ENCODE data around the gene NUTM1. TPM values are rescaled to one million over a fixed set of nuclear protein-coding genes. Genes with fewer than 3 reads are reported as not detected.

NUTM1 gene
- total RNA-seq (not detected), polyA plus RNA-seq (under 1 TPM in 1 of 3 donors, not detected in 2; 0.03 TPM)
- long read RNA-seq, donor 1, result 0 reads
- long read RNA-seq, donor 2, result 0 reads

- H3K9me3 ChIP-seq, result no peaks in the 10 kb centered on the region
- H3K27ac ChIP-seq, result peak within 1 kb of the TSS; percentile 79 to 96 (median 94)
- no peaks in the 10 kb centered on the region for H3K27me3 ChIP-seq (replicated peaks in 1 of 7)
- TF ChIP-seq POLR2AphosphoS5 (IDR thresholded peaks at IDR 0.05) (peak; percentile 63 to 97 (median 93)), POLR2A (IDR thresholded peaks at IDR 0.05) (peak; percentile 22 to 66 (median 32)), CTCF (IDR thresholded peaks at IDR 0.05 in 8 of 11, conservative IDR thresholded peaks at IDR 0.05 in 3 of 11) (peak; percentile 84 to 98 (median 93))
- intact Hi-C loops (cut with DNase I; ENCODE audit: low total_unique reads), result loop anchor here (10.0 kb wide), 1 partner anchor 242 kb away; the partner anchor contains the start of gene GOLGA8B
- H3K4me3 ChIP-seq, result peak within 1 kb of the TSS; percentile 65 to 87 (median 75)
- DNase-seq, result peak; percentile 97
- peaks cover 0 to 34% (median 8%) of the 10 kb centered on the region in 6 donors for H3K36me3 ChIP-seq
- H3K4me1 ChIP-seq, result peaks cover 6 to 49% (median 43%) of the 10 kb centered on the region in 6 donors
- WGBS, 5 donors, result 2 to 4% (median 2%) methylated on average over 38 of the region's 38 CpGs
Observed at GRCh38 chr15:34342737-34343575, at the start of gene NUTM1, which contains the start of gene NOP10. Gene NUTM1, plus strand, starts transcription at chr15:34343315. Its CDS starts 382 bp downstream, at chr15:34343697. Gene NOP10, minus strand, starts transcription at chr15:34343136. Its CDS starts 63 bp downstream, at chr15:34343073.

- no peaks in the 10 kb centered on the region for H3K9me3 ChIP-seq
- peaks cover 0 to 23% (median 2%) of the 10 kb centered on the region in 6 donors for H3K4me1 ChIP-seq
- H3K27me3 ChIP-seq (replicated peaks in 1 of 7), result no peaks in the 10 kb centered on the region
- H3K27ac ChIP-seq, result no peak overlapping the region
- 10 to 16% (median 16%) methylated on average over 1 of the region's 1 CpG for WGBS, 5 donors
- intact Hi-C loops (cut with DNase I; ENCODE audit: low total_unique reads), result no loop called here
- TF ChIP-seq POLR2A (IDR thresholded peaks at IDR 0.05) (no peak), CTCF (IDR thresholded peaks at IDR 0.05 in 8 of 11, conservative IDR thresholded peaks at IDR 0.05 in 3 of 11) (no peak), POLR2AphosphoS5 (IDR thresholded peaks at IDR 0.05) (no peak)
- peaks cover 0 to 23% (median 4%) of the 10 kb centered on the region in 6 donors for H3K36me3 ChIP-seq
- no peak overlapping the region for H3K4me3 ChIP-seq
- no peak for DNase-seq
Observed at GRCh38 chr15:34297059-34297458, 46.1 kb upstream of the NUTM1 start.

GRCh38 chr15:34301058-34301457 is 42.1 kb upstream of the NUTM1 start:
- no peak overlapping the region for H3K4me3 ChIP-seq
- TF ChIP-seq POLR2AphosphoS5 (IDR thresholded peaks at IDR 0.05) (no peak), POLR2A (IDR thresholded peaks at IDR 0.05) (no peak), CTCF (IDR thresholded peaks at IDR 0.05 in 8 of 11, conservative IDR thresholded peaks at IDR 0.05 in 3 of 11) (no peak)
- H3K36me3 ChIP-seq, result peaks cover 0 to 13% (median 0%) of the 10 kb centered on the region in 6 donors
- no peaks in the 10 kb centered on the region for H3K27me3 ChIP-seq (replicated peaks in 1 of 7)
- H3K27ac ChIP-seq, result no peak overlapping the region
- WGBS, 5 donors, result 82 to 99% (median 92%) methylated on average over 3 of the region's 3 CpGs
- no peak for DNase-seq
- H3K9me3 ChIP-seq, result no peaks in the 10 kb centered on the region
- H3K4me1 ChIP-seq, result peaks cover 0 to 28% (median 2%) of the 10 kb centered on the region in 6 donors
- intact Hi-C loops (cut with DNase I; ENCODE audit: low total_unique reads), result no loop called here

- Histone ChIP-seq H3K4me3 (no peak overlapping the region), H3K27ac (no peak overlapping the region), H3K36me3 (peaks cover 0 to 19% (median 0%) of the 10 kb centered on the region in 6 donors), H3K4me1 (peaks cover 0 to 9% (median 0%) of the 10 kb centered on the region in 6 donors), H3K27me3 (replicated peaks in 1 of 7) (no peaks in the 10 kb centered on the region), H3K9me3 (no peaks in the 10 kb centered on the region)
- TF ChIP-seq CTCF (IDR thresholded peaks at IDR 0.05 in 8 of 11, conservative IDR thresholded peaks at IDR 0.05 in 3 of 11) (no peak), POLR2A (IDR thresholded peaks at IDR 0.05) (no peak), POLR2AphosphoS5 (IDR thresholded peaks at IDR 0.05) (no peak)
- intact Hi-C loops (cut with DNase I; ENCODE audit: low total_unique reads), result no loop called here
- DNase-seq, result no peak
Observed at GRCh38 chr15:34304613-34305012, 38.5 kb upstream of the NUTM1 start.

Measured in spleen (tissue), 13 donors.